WTC11 (cell line): Measurements from ENCODE around the gene MTSS2. TPM values are rescaled to one million over a fixed set of nuclear protein-coding genes. Genes with fewer than 3 reads are reported as not detected.

Experiments
- ATAC-seq: fragments of 200-7000 bp; cut with Tn5 transposase; 2 replicates; pipeline ENCODE4 v1.10.0; 2021; ENCODE audit warnings: mild to moderate bottlenecking, moderate library complexity
- CTCF ChIA-PET: fragments of 300-600 bp; sonication (Branson Sonifier 250); formaldehyde crosslinking; loops from one replicate; lab custom pipeline; 2021; ENCODE audit warnings: antibody characterized with exemption; lab: Charles Lee
- POLR2A ChIA-PET: fragments of 350-600 bp; sonication (Branson Sonifier 250); formaldehyde crosslinking; loops from one replicate; lab custom pipeline; 2021; ENCODE audit warnings: antibody characterized with exemption; lab: Charles Lee
- DNase-seq: peaks from one replicate; pipeline ENCODE4 v3.0.0; 2021; ENCODE audit warnings: low spot score
- H3K27ac Mint-ChIP-seq: 2 replicates; pipeline ENCODE4 v1.8.0; 2021; ENCODE audit warnings: mixed read lengths
- H3K27me3 Mint-ChIP-seq: 2 replicates; pipeline ENCODE4 v1.8.0; 2021; ENCODE audit warnings: low read depth, mild to moderate bottlenecking, moderate library complexity, mixed read lengths
- H3K36me3 Mint-ChIP-seq: 2 replicates; pipeline ENCODE4 v1.8.0; 2021; ENCODE audit warnings: mixed read lengths
- H3K4me1 Mint-ChIP-seq: 2 replicates; pipeline ENCODE4 v1.8.0; 2022; ENCODE audit warnings: mixed read lengths
- H3K4me3 Mint-ChIP-seq: 2 replicates; pipeline ENCODE4 v1.8.0; 2021; ENCODE audit warnings: mild to moderate bottlenecking, moderate library complexity, mixed read lengths
- H3K9me3 Mint-ChIP-seq: 2 replicates; pipeline ENCODE4 v1.8.0; 2021; ENCODE audit warnings: mixed read lengths
- ATF2 ChIP-seq: sonication (generic); formaldehyde crosslinking; IDR thresholded peaks from 2 replicates; pipeline ENCODE4 v1.8.1; 2022; ENCODE audit warnings: low read depth, missing genetic modification reagents, borderline replicate concordance
- CBFB ChIP-seq: sonication (generic); formaldehyde crosslinking; IDR thresholded peaks from 2 replicates; pipeline ENCODE4 v1.8.1; 2022; ENCODE audit warnings: mild to moderate bottlenecking, low read depth, missing genetic modification reagents
- CREM ChIP-seq: sonication (generic); formaldehyde crosslinking; IDR thresholded peaks from 2 replicates; pipeline ENCODE4 v1.8.1; 2022; ENCODE audit warnings: mild to moderate bottlenecking, missing genetic modification reagents, moderate library complexity
- FOXK1 ChIP-seq: sonication (generic); formaldehyde crosslinking; IDR thresholded peaks from 2 replicates; pipeline ENCODE4 v1.8.0; 2022; ENCODE audit warnings: mild to moderate bottlenecking, moderate library complexity, missing genetic modification reagents
- FOXP1 ChIP-seq: sonication (generic); formaldehyde crosslinking; IDR thresholded peaks from 2 replicates; pipeline ENCODE4 v1.8.0; 2022; ENCODE audit warnings: missing genetic modification reagents, mild to moderate bottlenecking, moderate library complexity, borderline replicate concordance
- GABPB1 ChIP-seq: sonication (generic); formaldehyde crosslinking; IDR thresholded peaks from 2 replicates; pipeline ENCODE4 v1.8.1; 2023; ENCODE audit warnings: mild to moderate bottlenecking, missing genetic modification reagents
- GRHL2 ChIP-seq: fragments of 250-450 bp; sonication (Bioruptor Pico); IDR thresholded peaks from 2 replicates; pipeline ENCODE4 v1.8.0; 2022; ENCODE audit warnings: mild to moderate bottlenecking, moderate library complexity; ENCODE audit not compliant: insufficient replicate concordance, severe bottlenecking
- KAT7 ChIP-seq: sonication (generic); formaldehyde crosslinking; IDR thresholded peaks from 2 replicates; pipeline ENCODE4 v1.8.1; 2023; ENCODE audit warnings: missing genetic modification reagents, mild to moderate bottlenecking, borderline replicate concordance
- MXD4 ChIP-seq: fragments of 250-450 bp; sonication (Bioruptor Pico); IDR thresholded peaks from 2 replicates; pipeline ENCODE4 v1.8.0; 2021; ENCODE audit warnings: mild to moderate bottlenecking, moderate library complexity, borderline replicate concordance
- NR2C2 ChIP-seq: sonication (generic); formaldehyde crosslinking; IDR thresholded peaks from 2 replicates; pipeline ENCODE4 v1.8.0; 2022; ENCODE audit warnings: mild to moderate bottlenecking, missing genetic modification reagents
- RELA ChIP-seq: sonication (generic); formaldehyde crosslinking; IDR thresholded peaks from 2 replicates; pipeline ENCODE4 v1.8.1; 2022; ENCODE audit warnings: missing genetic modification reagents, mild to moderate bottlenecking, borderline replicate concordance
- SP1 ChIP-seq: sonication (generic); formaldehyde crosslinking; conservative IDR thresholded peaks from 2 replicates; pipeline ENCODE4 v1.8.1; 2022; ENCODE audit warnings: missing genetic modification reagents
- STAT6 ChIP-seq: sonication (generic); formaldehyde crosslinking; conservative IDR thresholded peaks from 2 replicates; pipeline ENCODE4 v1.8.1; 2023; ENCODE audit warnings: mild to moderate bottlenecking, low read depth, missing genetic modification reagents, moderate library complexity
- ZNF416 ChIP-seq: fragments of 250-450 bp; sonication (Bioruptor Pico); IDR thresholded peaks from 2 replicates; pipeline ENCODE4 v1.9.0; 2021; ENCODE audit warnings: mild to moderate bottlenecking, inconsistent platforms
- ZNF423 ChIP-seq: fragments of 250-450 bp; sonication (Bioruptor Pico); IDR thresholded peaks from 2 replicates; pipeline ENCODE4 v2.1.2; 2022; ENCODE audit warnings: mild to moderate bottlenecking, moderate library complexity
- ZNF671 ChIP-seq: fragments of 250-450 bp; sonication (Bioruptor Pico); IDR thresholded peaks from 2 replicates; pipeline ENCODE4 v1.8.0; 2021; ENCODE audit warnings: mild to moderate bottlenecking
- total RNA-seq: library from RNA; stranded (reverse); gene quantifications from 3 replicates; pipeline ENCODE4 v1.2.3, GENCODE V29; 2021

The MTSS2 gene
- total RNA-seq, 1 experiment from 2014 or later, result 28.3 TPM

GRCh38 chr16:70686376-70687101 lies 686 bp upstream of the MTSS2 start:
- ChIA-PET POLR2A (interaction anchor here (0.9 to 1.5 kb wide), 3 partner anchors 39 to 85 kb away, joined by 4 to 5 read pairs (median 4); no protein-coding TSS in a partner anchor), CTCF (interaction anchor here (1.3 to 4.6 kb wide), 7 partner anchors 9 to 625 kb away, joined by 3 to 43 read pairs (median 10); no protein-coding TSS in a partner anchor)
- H3K27me3 Mint-ChIP-seq, result no peaks in the 10 kb centered on the region
- H3K27ac Mint-ChIP-seq, result peak overlapping the region; percentile 70
- no peak for DNase-seq
- H3K36me3 Mint-ChIP-seq, result no peaks in the 10 kb centered on the region
- H3K9me3 Mint-ChIP-seq, result no peaks in the 10 kb centered on the region
- TF ChIP-seq ZNF416 (CRISPR knock-in tag) (no peak), RELA (CRISPR knock-in tag) (peak; percentile 70; the same call in 1 of the 2 replicates), FOXK1 (CRISPR knock-in tag) (0 out of 2 replicates have a peak, but pooled peaks have one; percentile 17), SP1 (CRISPR knock-in tag) (peak; percentile 43; the same call in 1 of the 2 replicates), FOXP1 (CRISPR knock-in tag) (0 out of 2 replicates have a peak, but pooled peaks have one; percentile 15), STAT6 (CRISPR knock-in tag) (no peak)
- H3K4me1 Mint-ChIP-seq, result peaks cover 26% of the 10 kb centered on the region
- ATAC-seq, result peak; percentile 25
- peak overlapping the region; percentile 65 for H3K4me3 Mint-ChIP-seq

GRCh38 chr16:70685061-70685937 lies 554 bp downstream of the MTSS2 start:
- POLR2A ChIA-PET, result no interaction called here
- DNase-seq, result no peak

GRCh38 chr16:70684146-70685060 lies 1.4 kb downstream of the MTSS2 start:
- Mint-ChIP-seq H3K4me3 (peak overlapping the region; percentile 64), H3K27ac (no peak overlapping the region), H3K4me1 (peaks cover 26% of the 10 kb centered on the region), H3K9me3 (no peaks in the 10 kb centered on the region), H3K27me3 (no peaks in the 10 kb centered on the region), H3K36me3 (no peaks in the 10 kb centered on the region)
- DNase-seq (no peak), ATAC-seq (no peak)
- ChIA-PET CTCF (interaction anchor here (0.6 to 9.8 kb wide), 5 partner anchors 11 to 86 kb away, joined by 3 to 142 read pairs (median 4); no protein-coding TSS in a partner anchor), POLR2A (no interaction called here)
- TF ChIP-seq NR2C2 (CRISPR knock-in tag), result no peak
- TF ChIP-seq GRHL2 (CRISPR knock-in tag), result no peak
- TF ChIP-seq KAT7 (CRISPR knock-in tag), result no peak
- no peak for TF ChIP-seq ZNF671

More at GRCh38 chr16:70685061-70685937, 554 bp downstream of the MTSS2 start:
- Mint-ChIP-seq H3K27ac (no peak overlapping the region), H3K4me1 (peaks cover 26% of the 10 kb centered on the region), H3K9me3 (no peaks in the 10 kb centered on the region), H3K4me3 (peak overlapping the region; percentile 64), H3K27me3 (no peaks in the 10 kb centered on the region), H3K36me3 (no peaks in the 10 kb centered on the region)
- TF ChIP-seq ZNF423 (CRISPR knock-in tag) (peak; percentile 57), FOXP1 (CRISPR knock-in tag) (no peak), CREM (CRISPR knock-in tag) (no peak), MXD4 (CRISPR knock-in tag) (no peak), ATF2 (CRISPR knock-in tag) (no peak), CBFB (CRISPR knock-in tag) (no peak), GABPB1 (0 out of 2 replicates have a peak, but pooled peaks have one; percentile 20)
- peak; percentile 19 for ATAC-seq
- CTCF ChIA-PET, result interaction anchor here (0.6 to 9.8 kb wide), 5 partner anchors 10 to 86 kb away, joined by 3 to 142 read pairs (median 6); no protein-coding TSS in a partner anchor
